Kidney epithelial cell (primary cell): Measurements from ENCODE around the gene ASB2. TPM values are rescaled to one million over a fixed set of nuclear protein-coding genes. Genes with fewer than 3 reads are reported as not detected.

Experiments used
- DNase-seq: peaks from one replicate; pipeline ENCODE4 v3.0.0-alpha.2; 2010; ENCODE audit warnings: low read depth
- H3K27me3 ChIP-seq: 2 replicates; pipeline ENCODE4 v1.6.0; 2011; ENCODE audit warnings: low read length; ENCODE audit not compliant: control insufficient read depth, insufficient read depth
- H3K36me3 ChIP-seq: 2 replicates; pipeline ENCODE4 v1.5.1; 2011; ENCODE audit warnings: low read length; ENCODE audit not compliant: control insufficient read depth, insufficient read depth
- H3K4me3 ChIP-seq: 2 replicates; pipeline ENCODE4 v1.5.1; 2011; ENCODE audit warnings: low read depth, mild to moderate bottlenecking, control low read depth, low read length
- total RNA-seq: library from RNA; depleted of rRNA; stranded (reverse); fragments of >200 nt; gene quantifications from 2 replicates; pipeline ENCODE4 v1.2.3, GENCODE V29; 2015
- TF ChIP-seq, protein P1 (sequence below): IDR thresholded peaks from 2 replicates; pipeline ENCODE4 v1.5.1; 2011; ENCODE audit warnings: mild to moderate bottlenecking, moderate library complexity, low read length, control low read depth, inconsistent platforms; ENCODE audit not compliant: insufficient read depth, poor library complexity, severe bottlenecking

ASB2 gene
- total RNA-seq, 1 donor from 2014 or later, result 7.4 TPM

DNA sequence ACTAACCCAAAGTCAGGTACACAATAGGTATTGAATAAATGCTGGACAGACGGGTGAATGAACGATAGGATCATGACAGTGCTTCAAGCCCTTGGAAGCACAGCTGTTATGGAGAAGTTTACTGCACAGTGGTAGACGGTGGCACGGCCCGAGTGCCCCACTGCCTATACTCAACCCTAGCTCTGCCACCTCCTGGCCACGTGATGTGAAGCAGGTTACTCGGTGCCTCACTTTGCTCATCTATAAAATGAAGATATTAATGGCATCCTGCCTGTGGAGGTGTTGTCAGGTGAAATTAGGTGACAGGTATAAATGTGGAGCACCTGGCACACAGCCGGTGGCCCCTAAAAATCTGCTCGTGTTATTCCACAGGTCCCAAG lies 5.8 kb downstream of the ASB2 start:
- no peak for DNase-seq
- no peaks in the 10 kb centered on the region for H3K27me3 ChIP-seq
- TF ChIP-seq, protein P1, sequence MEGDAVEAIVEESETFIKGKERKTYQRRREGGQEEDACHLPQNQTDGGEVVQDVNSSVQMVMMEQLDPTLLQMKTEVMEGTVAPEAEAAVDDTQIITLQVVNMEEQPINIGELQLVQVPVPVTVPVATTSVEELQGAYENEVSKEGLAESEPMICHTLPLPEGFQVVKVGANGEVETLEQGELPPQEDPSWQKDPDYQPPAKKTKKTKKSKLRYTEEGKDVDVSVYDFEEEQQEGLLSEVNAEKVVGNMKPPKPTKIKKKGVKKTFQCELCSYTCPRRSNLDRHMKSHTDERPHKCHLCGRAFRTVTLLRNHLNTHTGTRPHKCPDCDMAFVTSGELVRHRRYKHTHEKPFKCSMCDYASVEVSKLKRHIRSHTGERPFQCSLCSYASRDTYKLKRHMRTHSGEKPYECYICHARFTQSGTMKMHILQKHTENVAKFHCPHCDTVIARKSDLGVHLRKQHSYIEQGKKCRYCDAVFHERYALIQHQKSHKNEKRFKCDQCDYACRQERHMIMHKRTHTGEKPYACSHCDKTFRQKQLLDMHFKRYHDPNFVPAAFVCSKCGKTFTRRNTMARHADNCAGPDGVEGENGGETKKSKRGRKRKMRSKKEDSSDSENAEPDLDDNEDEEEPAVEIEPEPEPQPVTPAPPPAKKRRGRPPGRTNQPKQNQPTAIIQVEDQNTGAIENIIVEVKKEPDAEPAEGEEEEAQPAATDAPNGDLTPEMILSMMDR, result peak; percentile 56
- peak overlapping the region; percentile 9 for H3K4me3 ChIP-seq
- no peaks in the 10 kb centered on the region for H3K36me3 ChIP-seq

DNA sequence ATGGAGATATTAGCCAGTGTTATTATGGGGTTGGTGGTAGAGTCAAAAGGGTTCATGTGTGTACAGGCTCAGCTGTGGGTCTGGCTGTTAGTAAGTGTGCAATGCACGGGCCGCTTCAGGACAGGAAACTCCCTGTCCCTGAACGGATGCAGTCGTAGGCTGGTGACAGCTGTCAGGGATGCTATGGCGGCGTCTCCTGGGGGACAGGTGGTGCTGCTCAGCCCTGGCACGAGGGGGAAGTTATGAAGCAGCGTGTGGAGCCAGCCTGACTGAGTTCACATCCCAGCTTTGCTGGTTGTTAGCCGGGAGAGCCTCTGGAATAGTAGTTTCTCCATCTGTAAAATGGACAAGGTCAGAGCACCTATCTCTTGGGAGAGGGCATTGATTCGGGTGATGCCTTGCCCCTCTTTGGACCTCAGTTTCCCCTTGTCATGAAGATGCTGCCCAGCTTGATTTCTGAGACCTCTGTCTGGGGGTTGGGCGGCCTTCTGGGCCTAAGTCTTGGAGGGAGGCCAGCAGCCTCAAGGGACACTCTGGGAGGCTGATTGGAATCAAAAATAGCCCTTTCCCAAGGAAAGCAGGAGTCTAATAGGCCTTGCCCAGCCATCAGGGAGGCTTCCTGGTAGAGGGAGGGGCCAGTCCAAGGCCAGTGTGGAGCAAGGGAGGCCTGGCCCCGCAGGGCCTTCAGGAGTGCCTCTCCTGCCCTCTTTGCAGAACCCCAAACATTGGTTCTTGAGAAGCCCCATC lies 7.1 kb downstream of the ASB2 start:
- TF ChIP-seq, protein P1, result no peak
- DNase-seq, result no peak

DNA sequence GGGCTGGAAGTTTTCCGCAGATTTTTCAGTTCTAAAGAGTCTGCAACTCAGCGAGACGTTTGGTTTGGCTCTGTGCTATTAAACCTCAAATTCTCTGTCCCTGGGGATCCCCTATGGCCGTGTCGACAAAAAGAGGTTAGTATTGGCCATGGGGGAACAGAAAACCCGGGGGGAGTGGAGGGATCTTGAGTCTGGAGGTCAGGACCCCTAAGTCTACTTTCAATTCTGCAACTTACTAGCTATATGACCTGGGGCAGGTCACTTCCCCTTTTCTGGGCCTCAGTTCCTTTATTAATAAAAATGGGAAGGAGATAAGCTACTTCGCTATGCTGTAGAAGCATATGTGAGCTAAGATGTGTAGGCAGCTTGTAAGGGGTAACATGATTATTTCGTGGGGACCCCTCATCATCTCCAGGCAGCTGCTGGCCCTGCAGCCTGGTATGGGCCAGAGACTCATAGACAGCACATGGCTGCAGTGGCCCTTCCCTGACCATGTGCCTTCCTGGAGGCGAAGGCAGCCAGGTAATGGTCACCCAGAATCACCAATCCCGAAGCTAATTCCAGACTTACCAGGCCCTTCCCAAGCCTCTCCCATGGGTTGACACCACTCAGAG lies 8.6 kb downstream of the ASB2 start:
- DNase-seq, result no peak
- Histone ChIP-seq H3K27me3 (no peaks in the 10 kb centered on the region), H3K36me3 (no peaks in the 10 kb centered on the region), H3K4me3 (no peak overlapping the region)
- TF ChIP-seq, protein P1, result no peak

More for the DNA sequence above, 7.1 kb downstream of the ASB2 start:
- Histone ChIP-seq H3K4me3 (no peak overlapping the region), H3K36me3 (no peaks in the 10 kb centered on the region), H3K27me3 (no peaks in the 10 kb centered on the region)

GRCh38 chr14:93965946-93966474 lies 10.4 kb downstream of the ASB2 start:
- TF ChIP-seq, protein P1, result no peak
- no peak for DNase-seq
- H3K4me3 ChIP-seq, result no peak overlapping the region
- no peaks in the 10 kb centered on the region for H3K27me3 ChIP-seq
- H3K36me3 ChIP-seq, result no peaks in the 10 kb centered on the region

DNA sequence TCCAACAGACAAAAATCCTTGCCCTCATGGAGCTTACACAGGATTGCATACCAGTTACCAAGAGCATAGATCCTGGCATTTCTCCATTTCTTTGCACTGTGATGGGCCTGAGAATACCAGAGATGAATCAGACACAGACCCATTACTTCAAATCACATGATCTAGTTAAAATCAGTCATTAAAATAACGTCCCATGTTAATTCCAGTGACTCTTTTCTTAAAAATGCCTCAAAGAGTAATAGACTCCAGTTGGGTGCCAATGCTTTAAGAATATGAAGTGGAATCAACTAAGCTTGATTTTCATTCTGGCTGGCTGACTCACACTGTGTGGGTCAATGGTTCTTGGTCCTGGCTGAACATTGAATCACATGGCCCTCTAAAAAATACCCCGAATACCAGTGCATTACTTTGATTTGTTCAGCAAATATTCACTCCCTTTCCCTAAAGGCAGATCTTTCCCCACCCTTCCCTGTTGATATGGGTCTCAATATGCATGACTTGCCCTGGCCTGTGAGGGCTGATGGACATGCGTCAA lies 11.0 kb downstream of the ASB2 start:
- TF ChIP-seq, protein P1, result no peak
- peak; percentile 94 for DNase-seq
- Histone ChIP-seq H3K4me3 (no peak overlapping the region), H3K36me3 (no peaks in the 10 kb centered on the region), H3K27me3 (no peaks in the 10 kb centered on the region)
